HG03571 (cell line): ENCODE results near the gene KCNK1.
"Not testable (repeated sequence)": the region's sequence is repeated elsewhere in the genome, so short reads cannot be mapped to it uniquely, and the experiment has no call there.

ENCODE experiments used
- ATAC-seq: cut with Tn5 transposase; IDR thresholded peaks from one replicate; pipeline ENCODE4 v1.9.1; 2021; ENCODE audit not compliant: unreplicated experiment

Gene KCNK1

GRCh38 chr1:233664804-233665574, 51.1 kb downstream of the KCNK1 start:
- ATAC-seq = no peak

- ATAC-seq = no peak
Observed at GRCh38 chr1:233665575-233666270, 51.8 kb downstream of the KCNK1 start.

- no peak for ATAC-seq
Observed at GRCh38 chr1:233667741-233668140, 53.8 kb downstream of the KCNK1 start.

- ATAC-seq = no peak
Observed at GRCh38 chr1:233668146-233668724, 54.3 kb downstream of the KCNK1 start.

GRCh38 chr1:233668725-233669294, 54.9 kb downstream of the KCNK1 start:
- no peak for ATAC-seq

- ATAC-seq = not testable (repeated sequence)
Observed at GRCh38 chr1:233670363-233670762, 56.5 kb downstream of the KCNK1 start.

- ATAC-seq = no peak
Observed at GRCh38 chr1:233671286-233671685, 57.4 kb downstream of the KCNK1 start.

GRCh38 chr1:233672732-233673131, 58.8 kb downstream of the KCNK1 start:
- no peak for ATAC-seq

- peak; percentile 41 for ATAC-seq
Observed at GRCh38 chr1:233673261-233673946, 59.5 kb downstream of the KCNK1 start.

GRCh38 chr1:233673947-233674431, 60.1 kb downstream of the KCNK1 start:
- no peak for ATAC-seq

- ATAC-seq = no peak
Observed at GRCh38 chr1:233675446-233675845, 61.5 kb downstream of the KCNK1 start.

GRCh38 chr1:233675893-233676292, 62.0 kb downstream of the KCNK1 start:
- peak; percentile 93 for ATAC-seq

- ATAC-seq = no peak
Observed at GRCh38 chr1:233677690-233678354, 63.9 kb downstream of the KCNK1 start.

- no peak for ATAC-seq
Observed at GRCh38 chr1:233679030-233679429, 65.1 kb downstream of the KCNK1 start.

GRCh38 chr1:233679591-233680373, 65.9 kb downstream of the KCNK1 start:
- no peak for ATAC-seq

GRCh38 chr1:233681285-233681684, 67.4 kb downstream of the KCNK1 start:
- ATAC-seq = no peak

GRCh38 chr1:233686653-233687052, 72.7 kb downstream of the KCNK1 start:
- not testable (repeated sequence) for ATAC-seq

- ATAC-seq = no peak
Observed at GRCh38 chr1:233689017-233689747, 75.3 kb downstream of the KCNK1 start.

- ATAC-seq = no peak
Observed at GRCh38 chr1:233689748-233690254, 75.9 kb downstream of the KCNK1 start.
